Right ventricle myocardium inferior (tissue), 1 donor: ENCODE results near the gene TCHHL1. TPM values are rescaled to one million over a fixed set of nuclear protein-coding genes. Genes with fewer than 3 reads are reported as not detected.

Experiments used
- ATAC-seq: fragments of 200-7000 bp; cut with Tn5 transposase; one replicate; pipeline ENCODE4 v1.9.1; 2020; ENCODE audit warnings: mild to moderate bottlenecking, moderate library complexity
- DNase-seq: peaks from one replicate; pipeline ENCODE4 v3.0.0; 2021; ENCODE audit errors: missing footprints
- intact Hi-C: fragments of 100-400 bp; cut with DNase I; formaldehyde crosslinking; loops from one replicate; pipeline ENCODE4 v1.11.0; 2022
- total RNA-seq: library from RNA; stranded (reverse); fragmentation: NEBNext Ultra II Directional; extraction: Animal tissue kit (Norgen Biotek cat#: 25700); gene quantifications from one replicate; pipeline ENCODE4 v1.2.1, GENCODE V29; 2021
- donor health status: DM: no; HTN: yes; CAD: no; lungs with severe emphysema.

Gene TCHHL1
- total RNA-seq, 1 donor from 2014 or later = not detected

DNA sequence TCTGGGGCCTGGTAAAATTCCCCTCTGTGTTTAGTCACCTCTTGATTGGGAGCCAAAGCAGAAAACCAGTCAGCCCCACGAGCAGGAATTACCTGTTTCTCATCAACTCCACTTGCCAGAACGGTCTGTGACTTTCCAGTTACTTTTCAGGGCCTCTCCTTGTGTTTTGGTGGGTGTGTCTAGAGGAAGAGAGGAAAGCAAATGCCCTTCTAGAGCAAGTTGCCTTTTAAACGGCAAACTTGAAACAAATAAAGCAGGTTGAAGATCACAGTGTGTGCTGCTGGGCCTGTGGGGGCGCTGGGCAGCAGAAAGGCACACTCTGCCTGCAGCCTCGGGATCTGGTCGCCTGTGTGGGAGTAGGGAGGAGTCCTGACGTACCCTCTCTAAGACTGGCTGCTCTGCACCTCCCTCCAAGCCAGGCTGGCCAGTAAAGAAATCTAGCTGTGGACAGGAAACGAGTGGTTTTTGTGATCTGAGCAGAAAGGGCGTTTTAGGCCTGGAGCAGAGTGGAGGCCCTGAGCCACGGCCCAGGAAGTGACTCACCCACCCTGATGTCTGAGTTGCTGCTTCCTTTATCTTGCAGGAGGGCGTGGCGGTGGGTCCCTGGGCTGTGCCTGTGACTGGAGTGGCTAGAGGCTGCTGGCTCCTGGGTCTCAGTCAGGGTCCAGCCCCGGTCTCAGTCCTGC is 41.0 kb downstream of the TCHHL1 start:
- intact Hi-C loops = no loop called here
- DNase-seq (peak; percentile 97), ATAC-seq (peak; percentile 97)

DNA sequence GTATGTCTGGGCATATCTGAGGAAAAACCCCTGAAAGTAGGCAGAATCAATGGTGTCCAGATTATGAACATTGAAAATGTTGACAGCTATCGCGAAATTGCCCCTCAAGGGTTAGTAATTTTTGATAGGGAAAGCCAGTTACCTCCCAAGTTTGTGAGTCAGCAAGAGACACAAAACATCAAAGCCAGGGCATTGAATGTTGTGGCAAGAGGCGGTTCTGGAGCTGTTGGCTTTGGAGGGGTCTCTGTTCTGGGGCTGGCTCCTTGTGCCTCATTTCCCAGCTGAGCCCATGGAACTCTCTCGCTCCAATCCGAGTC is 41.5 kb downstream of the TCHHL1 start:
- intact Hi-C loops = no loop called here
- peak; percentile 1 for ATAC-seq
- DNase-seq = peak; percentile 40

DNA sequence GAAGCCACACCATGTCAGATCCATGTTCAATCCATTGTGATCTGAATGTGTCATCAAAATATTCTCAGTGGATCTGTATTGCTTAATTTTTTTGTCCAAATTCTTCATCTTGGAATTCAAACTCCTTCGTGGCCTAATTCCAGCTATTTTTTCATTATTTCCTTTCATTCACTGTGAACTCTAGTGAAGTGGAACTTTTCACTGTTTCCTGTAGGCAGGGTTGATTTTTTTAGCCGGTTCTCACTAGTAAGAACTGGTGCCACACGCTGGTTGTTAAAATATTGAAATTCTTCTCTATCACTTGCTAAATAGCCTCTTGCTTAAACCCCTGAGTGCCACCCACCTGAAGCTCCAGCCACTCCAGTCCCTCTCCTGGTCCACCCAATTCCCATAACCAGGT is 44.5 kb downstream of the TCHHL1 start:
- intact Hi-C loops = no loop called here
- no peak for ATAC-seq
- DNase-seq = no peak

DNA sequence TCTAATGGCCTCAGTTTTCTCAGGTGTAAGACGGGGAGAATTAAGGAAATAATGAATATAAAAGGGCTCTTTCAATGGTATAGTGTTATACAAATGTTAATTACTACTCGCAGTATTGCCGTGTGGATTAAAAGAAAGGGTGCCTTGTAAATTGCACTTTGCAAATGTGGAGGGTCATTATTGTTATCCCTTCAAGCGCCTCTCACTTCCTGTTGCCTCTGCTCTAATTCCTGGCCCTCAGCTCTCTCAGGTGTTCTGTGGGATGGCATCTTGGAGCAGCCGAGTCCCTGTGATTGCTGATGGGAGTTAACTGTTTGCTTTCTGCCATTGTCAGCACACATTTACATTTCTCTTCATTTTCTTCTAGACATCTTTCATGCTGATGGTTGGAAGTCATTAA is 45.0 kb downstream of the TCHHL1 start:
- intact Hi-C loops = no loop called here
- DNase-seq = no peak
- ATAC-seq = no peak

DNA sequence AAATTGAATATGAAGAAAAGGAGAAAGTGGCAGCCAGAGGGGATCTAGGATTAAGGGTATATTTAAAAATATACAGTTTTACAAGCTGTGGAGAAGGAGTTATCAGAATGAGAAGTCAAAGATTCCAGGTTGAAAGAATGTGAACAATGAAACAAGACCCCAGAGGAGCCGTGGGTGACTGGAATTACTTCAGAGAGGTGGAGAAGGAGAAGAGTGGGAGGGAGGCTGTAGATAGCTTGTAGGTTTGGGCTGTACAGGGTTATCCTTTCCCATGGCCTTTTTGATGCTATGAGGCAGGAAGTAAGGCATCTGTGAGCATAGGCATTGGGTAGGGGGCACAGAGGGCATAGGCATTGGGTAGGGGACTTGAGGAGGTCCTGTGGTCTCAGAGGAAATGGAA is 46.8 kb downstream of the TCHHL1 start:
- no peak for DNase-seq
- no peak for ATAC-seq
- intact Hi-C loops = no loop called here

DNA sequence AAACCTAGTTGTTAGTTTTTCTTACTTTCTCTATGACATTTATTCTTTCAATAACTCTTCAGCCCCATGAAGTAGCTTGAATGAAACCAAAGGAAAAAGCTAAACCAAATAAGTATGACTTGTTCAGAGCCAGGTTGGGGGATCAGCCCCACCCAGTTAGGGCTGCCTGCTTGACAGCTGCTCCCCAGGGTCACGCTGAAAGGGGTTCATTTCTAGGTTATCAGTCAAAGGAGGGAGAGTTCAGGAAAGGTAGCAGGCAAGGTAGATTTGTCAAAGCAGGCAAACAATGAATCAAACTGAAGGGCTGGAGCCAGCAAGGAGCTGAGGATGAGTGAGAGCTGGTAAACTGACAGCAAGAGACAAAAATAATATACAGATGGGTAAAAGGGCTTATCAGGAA is 49.0 kb downstream of the TCHHL1 start:
- ATAC-seq = no peak
- intact Hi-C loops = no loop called here
- no peak for DNase-seq

DNA sequence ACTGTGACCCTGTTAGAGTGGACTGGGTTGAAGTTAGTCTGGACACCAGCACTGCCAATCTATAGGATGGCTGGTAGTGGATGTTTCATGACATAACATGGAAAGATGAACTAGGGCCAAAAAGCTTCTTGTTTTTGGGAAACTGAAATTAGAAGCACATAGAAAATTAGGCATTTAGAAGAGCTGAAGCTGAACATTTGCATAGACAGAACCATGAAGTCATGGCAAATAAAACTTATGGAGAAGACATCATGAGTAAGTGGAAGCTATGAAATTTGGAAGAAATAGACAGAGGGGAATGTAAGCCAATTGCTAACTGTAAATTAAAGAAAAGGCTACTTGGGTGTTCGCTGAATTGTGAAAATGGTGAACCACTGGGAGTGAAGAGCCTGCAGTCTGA is 49.4 kb downstream of the TCHHL1 start:
- ATAC-seq = no peak
- intact Hi-C loops = no loop called here
- no peak for DNase-seq

DNA sequence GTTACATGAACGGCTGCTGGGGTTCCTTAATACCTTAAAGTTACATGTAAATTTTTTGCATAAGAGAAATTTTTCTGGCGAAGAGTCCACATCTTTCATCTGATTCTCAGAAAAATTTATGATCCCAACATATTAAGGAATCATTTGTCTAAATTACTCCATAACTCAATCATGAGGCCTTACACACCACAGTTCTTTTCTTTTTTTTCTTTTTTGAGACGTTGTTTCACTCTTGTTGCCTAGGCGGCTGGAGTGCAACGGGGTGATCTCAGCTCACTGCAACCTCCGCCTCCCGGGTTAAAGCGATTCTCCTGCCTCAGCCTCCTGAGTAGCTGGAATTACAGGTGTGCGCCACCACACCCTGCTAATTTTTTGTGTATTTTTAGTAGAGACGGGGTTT is 50.0 kb downstream of the TCHHL1 start:
- DNase-seq (no peak), ATAC-seq (no peak)
- intact Hi-C loops = no loop called here

DNA sequence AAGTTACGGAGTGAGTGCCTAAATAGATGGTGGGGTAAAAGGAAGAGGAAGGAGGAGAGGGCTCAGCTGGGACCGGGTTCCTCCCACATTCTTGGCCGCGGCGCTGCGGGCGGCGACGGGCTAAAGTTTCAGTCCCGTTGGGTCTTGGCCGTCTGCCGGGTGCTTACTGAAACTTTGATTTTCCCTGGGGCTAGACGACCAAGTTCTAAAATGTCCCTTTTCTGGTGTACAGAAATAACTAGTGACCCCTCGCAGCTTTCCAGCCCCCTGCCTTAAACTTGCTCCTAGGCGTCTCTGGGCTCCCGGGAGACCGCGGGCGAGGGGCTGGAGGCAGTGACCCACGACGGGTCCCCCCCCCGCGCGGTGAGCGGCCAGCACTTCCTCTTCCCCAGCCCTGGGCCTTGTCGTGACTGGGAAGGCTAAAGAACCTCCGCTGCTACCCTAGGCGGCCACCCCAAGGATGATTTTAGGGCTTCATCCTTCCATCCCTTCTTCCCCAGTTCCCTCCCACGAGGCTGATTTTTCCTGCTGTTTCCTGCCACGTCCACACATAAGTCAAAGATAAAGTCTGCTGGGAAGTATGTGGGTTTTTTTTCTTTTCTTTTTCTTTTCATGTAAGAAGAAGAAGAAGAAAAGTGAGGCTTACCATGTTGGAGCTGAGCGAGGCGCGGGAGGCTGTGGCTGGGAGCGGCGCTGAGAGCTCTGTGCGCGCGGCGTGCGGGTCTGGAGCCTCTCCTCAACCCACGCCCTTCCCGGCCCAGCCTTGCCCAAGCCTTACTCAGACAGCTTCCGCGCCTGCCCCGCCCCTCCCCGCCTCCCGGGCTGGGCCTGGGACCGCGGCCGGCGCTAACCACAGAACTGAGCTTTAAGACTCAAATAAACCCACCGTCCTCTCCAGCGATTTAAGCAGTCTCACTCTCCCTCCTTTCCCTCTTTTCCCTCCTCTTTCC is 52.3 kb downstream of the TCHHL1 start, which contains the start of gene S100A11:
TSS of gene S100A11 (minus strand) at position 738 of the 950 bp plus-strand sequence. CDS start at position 649, 89 bp downstream.
- DNase-seq = peak; percentile 98
- intact Hi-C loops = no loop called here
- peak; percentile 98 for ATAC-seq

DNA sequence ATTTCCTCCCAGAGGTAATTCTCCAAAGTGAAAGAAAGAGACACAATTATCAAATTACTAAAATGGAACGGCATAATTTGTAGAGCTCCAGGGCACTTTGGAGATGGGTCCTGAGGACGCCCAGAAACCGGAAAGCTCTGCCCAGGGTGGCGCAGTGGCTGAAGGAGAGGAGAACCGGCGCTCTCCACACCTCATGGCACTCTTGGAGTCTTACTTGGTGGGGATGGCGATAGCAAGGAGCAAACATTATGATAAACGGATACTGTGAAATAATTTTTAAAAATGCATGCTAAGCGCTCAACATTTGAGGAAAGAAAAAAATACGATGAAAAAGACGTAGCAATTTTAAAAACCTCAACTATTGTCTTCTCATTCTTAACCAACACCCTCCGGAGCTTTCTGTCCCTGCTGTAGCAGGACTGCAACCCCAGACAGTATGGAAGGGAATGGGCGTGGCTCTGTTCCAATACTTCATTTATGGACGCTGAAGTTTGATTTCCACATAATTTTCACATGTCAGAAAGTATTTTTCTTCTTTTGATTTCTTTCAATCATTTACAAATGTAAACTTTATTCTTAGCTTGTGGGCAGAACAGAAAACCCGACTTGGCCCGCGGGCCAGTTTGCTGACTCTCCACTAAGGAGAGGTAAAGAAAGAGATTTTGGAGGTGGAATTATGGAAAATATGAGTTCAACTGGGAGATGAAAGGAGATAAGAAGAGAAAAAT is 53.2 kb downstream of the TCHHL1 start:
- intact Hi-C loops = no loop called here
- DNase-seq (no peak), ATAC-seq (no peak)

DNA sequence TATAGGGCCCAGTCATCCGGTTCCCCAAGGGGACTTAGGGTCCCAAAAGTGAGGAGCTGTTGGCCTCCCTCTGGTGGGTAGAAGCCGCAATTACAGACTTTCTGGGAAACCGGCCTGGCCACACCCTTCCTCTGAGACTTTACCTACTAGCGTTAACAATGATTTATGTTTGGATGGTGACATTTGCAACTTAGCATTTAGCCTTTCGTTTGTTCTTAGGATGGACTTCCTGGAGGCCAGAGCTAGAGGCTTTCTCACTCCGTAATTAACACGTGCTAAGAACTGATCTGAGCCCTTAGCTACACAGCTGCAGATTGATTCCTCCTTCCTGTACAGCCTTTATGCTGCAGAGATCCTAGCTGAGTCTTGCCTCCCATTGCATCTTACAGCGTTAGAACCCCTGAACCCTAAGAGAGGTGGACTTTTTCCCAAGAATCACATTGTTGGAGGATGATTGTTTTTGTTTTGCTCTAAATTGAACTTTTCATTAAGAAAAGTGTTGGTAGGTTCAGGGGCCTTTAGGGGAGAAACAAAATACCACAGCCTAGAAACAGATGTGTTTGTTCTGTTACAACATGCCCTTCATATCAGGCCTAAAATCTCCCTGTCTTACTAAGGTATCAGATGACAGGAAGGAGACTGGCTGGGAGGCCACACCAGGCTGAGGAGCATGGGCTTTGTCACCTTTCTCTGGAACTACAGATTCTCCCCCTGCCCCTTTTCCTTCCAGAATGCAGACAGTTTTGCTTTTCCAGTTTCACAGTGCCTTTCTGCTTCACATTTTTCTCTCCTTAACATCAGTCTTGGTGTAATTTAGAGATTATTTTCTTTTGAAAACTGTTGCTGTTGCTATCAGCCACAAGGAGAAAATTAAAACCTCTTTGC is 54.0 kb downstream of the TCHHL1 start:
- peak; percentile 59 for DNase-seq
- ATAC-seq = no peak
- intact Hi-C loops = no loop called here

DNA sequence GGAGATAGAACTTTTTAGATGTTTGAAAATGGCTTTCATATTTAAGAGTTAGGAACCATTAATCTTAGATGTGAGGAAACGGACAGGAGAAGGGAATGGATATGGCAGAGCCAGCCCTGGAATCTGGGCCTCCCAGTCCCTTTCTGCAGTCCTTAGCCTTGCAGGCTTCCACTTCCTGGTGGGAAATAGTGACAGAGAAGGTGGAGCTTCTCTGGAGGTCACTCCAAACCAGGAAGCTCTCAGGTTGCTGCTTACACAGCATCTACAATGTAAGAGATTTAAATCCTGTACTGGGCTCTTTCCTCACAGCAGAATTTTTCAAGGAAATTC is 54.6 kb downstream of the TCHHL1 start:
- intact Hi-C loops = no loop called here
- DNase-seq (no peak), ATAC-seq (no peak)

Other genes with a start within 250 kb of the TCHHL1 start
- gene C2CD4D, start 249.2 kb downstream of the TCHHL1 start, total RNA-seq = not detected
- gene THEM5, start 235.4 kb downstream of the TCHHL1 start, total RNA-seq = not detected
- gene THEM4, start 179.6 kb downstream of the TCHHL1 start, total RNA-seq = 16.3 TPM
- gene S100A10, start 95.2 kb downstream of the TCHHL1 start, total RNA-seq = 290 TPM
- 92.0 TPM for gene S100A11, start 52.1 kb downstream of the TCHHL1 start, total RNA-seq
- not detected for gene TCHH, start 26.4 kb upstream of the TCHHL1 start, total RNA-seq
- not detected for gene RPTN, start 70.2 kb upstream of the TCHHL1 start, total RNA-seq
- not detected for gene HRNR, start 135.1 kb upstream of the TCHHL1 start, total RNA-seq
- gene FLG, start 236.2 kb upstream of the TCHHL1 start, total RNA-seq = not detected